Measurements from ENCODE around the gene COMMD3. TPM values are rescaled to one million over a fixed set of nuclear protein-coding genes. Genes with fewer than 3 reads are reported as not detected.

Gene COMMD3
- total RNA-seq, 1 experiment from 2014 or later, result 2.4 TPM

- H4K8ac ChIP-seq (replicated peaks; ENCODE audit: insufficient read length, low read depth, low read length), result no peak overlapping the region
- no peak overlapping the region for H3K9ac ChIP-seq (ENCODE audit: extremely low read depth, insufficient read length, low read length)
- TF ChIP-seq CTCF (conservative IDR thresholded peaks at IDR 0.05), result no peak
- H2AFZ ChIP-seq (ENCODE audit: low read length), result no peak overlapping the region
- no peak overlapping the region for H3K23ac ChIP-seq (ENCODE audit: insufficient read length, low read depth, low read length)
- Mint-ChIP-seq H3K4me1 (peaks cover 5 to 14% of the 10 kb centered on the region in 2 experiments), H3K4me3 (no peak overlapping the region), H3K9me3 (no peaks in the 10 kb centered on the region; a peak in 3 of 5 replicates), H3K36me3 (ENCODE audit: insufficient read depth in 1 of 3, low read depth in 3 of 3) (no peaks in the 10 kb centered on the region), H3K27me3 (ENCODE audit: low read depth) (peaks cover 97% of the 10 kb centered on the region), H3K27ac (no peak overlapping the region)
- H3K4me1 ChIP-seq (ENCODE audit: insufficient read depth, low read length), result no peaks in the 10 kb centered on the region
- H4K91ac ChIP-seq (ENCODE audit: insufficient read length, low read depth, low read length), result no peak overlapping the region
- H3K18ac ChIP-seq (ENCODE audit: insufficient read length, low read depth, low read length), result no peak overlapping the region
- H2BK12ac ChIP-seq (ENCODE audit: insufficient read length, low read depth, low read length), result no peak overlapping the region
- H3K14ac ChIP-seq (ENCODE audit: insufficient read depth, low read length), result no peak overlapping the region
- no peak overlapping the region for H2BK20ac ChIP-seq (ENCODE audit: low read depth, low read length, poor library complexity, severe bottlenecking)
- no peak overlapping the region for H3T11ph ChIP-seq (ENCODE audit: low read length)
- no peak overlapping the region for H2BK5ac ChIP-seq (ENCODE audit: insufficient read length, low read length)
- H2BK120ac ChIP-seq (ENCODE audit: low read depth, low read length, poor library complexity, severe bottlenecking), result no peak overlapping the region
- H4K5ac ChIP-seq (ENCODE audit: insufficient read length, low read depth, low read length), result no peak overlapping the region
- no peaks in the 10 kb centered on the region for H3K9me3 ChIP-seq (ENCODE audit: control insufficient read depth, low read depth, low read length)
- no peaks in the 10 kb centered on the region for H4K20me1 ChIP-seq (ENCODE audit: control insufficient read depth, insufficient read depth, insufficient read length)
- no peak overlapping the region for H3K4ac ChIP-seq (ENCODE audit: low read depth, low read length)
- H3K4me2 ChIP-seq (ENCODE audit: insufficient read depth, insufficient read length, low read length), result no peak overlapping the region
- no peaks in the 10 kb centered on the region for H3K79me1 ChIP-seq (ENCODE audit: insufficient read depth, low read depth, low read length, poor library complexity, severe bottlenecking)
- no peak for DNase-seq
- H3K79me2 ChIP-seq (ENCODE audit: insufficient read depth, low read length), result no peaks in the 10 kb centered on the region
- no peak overlapping the region for H2AK5ac ChIP-seq (ENCODE audit: insufficient read length, low read length)
- H3K23me2 ChIP-seq (ENCODE audit: insufficient read length, low read depth, low read length, poor library complexity, severe bottlenecking), result peaks cover 23% of the 10 kb centered on the region
- peaks cover 71% of the 10 kb centered on the region for H3K27me3 ChIP-seq (ENCODE audit: insufficient read depth, low read length)
- no peak overlapping the region for H2BK15ac ChIP-seq (ENCODE audit: low read depth, low read length)
- no peak overlapping the region for H3K56ac ChIP-seq (ENCODE audit: insufficient read length, low read depth, low read length)
- H3K27ac ChIP-seq (ENCODE audit: insufficient read length, low read depth, low read length), result no peak overlapping the region
Observed at GRCh38 chr10:22338931-22339330, 22.7 kb downstream of the COMMD3 start.

All from H9 (cell line).